Medulla oblongata (tissue), 1 donor: Measurements from ENCODE around the gene ADCYAP1R1.

Source experiments
- DNase-seq: peaks from one replicate; pipeline ENCODE4 v3.0.0-alpha.2; 2015; ENCODE audit errors: extremely low spot score

ADCYAP1R1 gene

GRCh38 chr7:31106303-31107105, 54.4 kb downstream of the ADCYAP1R1 start:
- no peak for DNase-seq

- no peak for DNase-seq
Observed at GRCh38 chr7:31107106-31108090, 55.3 kb downstream of the ADCYAP1R1 start.

- DNase-seq: no peak
Observed at GRCh38 chr7:31108097-31108657, 56.1 kb downstream of the ADCYAP1R1 start.

GRCh38 chr7:31109751-31110150, 57.6 kb downstream of the ADCYAP1R1 start:
- DNase-seq: no peak

GRCh38 chr7:31110331-31111108, 58.4 kb downstream of the ADCYAP1R1 start:
- DNase-seq: no peak

- no peak for DNase-seq
Observed at GRCh38 chr7:31111109-31111451, 59.0 kb downstream of the ADCYAP1R1 start.

- no peak for DNase-seq
Observed at GRCh38 chr7:31113660-31114059, 61.6 kb downstream of the ADCYAP1R1 start.

- DNase-seq: peak; percentile 20
Observed at GRCh38 chr7:31114593-31115343, 62.7 kb downstream of the ADCYAP1R1 start.

GRCh38 chr7:31116615-31117014, 64.5 kb downstream of the ADCYAP1R1 start:
- no peak for DNase-seq

GRCh38 chr7:31119249-31119648, 67.1 kb downstream of the ADCYAP1R1 start:
- no peak for DNase-seq

- no peak for DNase-seq
Observed at GRCh38 chr7:31120800-31121513, 68.8 kb downstream of the ADCYAP1R1 start.

- no peak for DNase-seq
Observed at GRCh38 chr7:31121601-31122000, 69.5 kb downstream of the ADCYAP1R1 start.

- peak; percentile 89 for DNase-seq
Observed at GRCh38 chr7:31122649-31123058, 70.5 kb downstream of the ADCYAP1R1 start.

- DNase-seq: no peak
Observed at GRCh38 chr7:31123321-31123720, 71.2 kb downstream of the ADCYAP1R1 start.

GRCh38 chr7:31123726-31124125, 71.6 kb downstream of the ADCYAP1R1 start:
- no peak for DNase-seq

- DNase-seq: no peak
Observed at GRCh38 chr7:31125171-31125570, 73.1 kb downstream of the ADCYAP1R1 start.

- DNase-seq: no peak
Observed at GRCh38 chr7:31126976-31127375, 74.9 kb downstream of the ADCYAP1R1 start.

GRCh38 chr7:31129067-31129466, 77.0 kb downstream of the ADCYAP1R1 start:
- no peak for DNase-seq

- DNase-seq: no peak
Observed at GRCh38 chr7:31133497-31133896, 81.4 kb downstream of the ADCYAP1R1 start.
